Stimulated activated CD8-positive, alpha-beta memory T cell treated with anti-CD3 and anti-CD28 coated beads, Interleukin-12 subunit alpha, Interleukin-12 subunit beta, amount 100 ng/mL, for 24 hours (primary cell): Measurements from ENCODE around the gene CNTN4.
"Not testable (repeated sequence)": the region's sequence is repeated elsewhere in the genome, so short reads cannot be mapped to it uniquely, and the experiment has no call there.

Experiments
- DNase-seq: peaks from one replicate; pipeline ENCODE4 v3.0.0-alpha.2; 2020; ENCODE audit errors: extremely low read depth

The CNTN4 gene

DNA sequence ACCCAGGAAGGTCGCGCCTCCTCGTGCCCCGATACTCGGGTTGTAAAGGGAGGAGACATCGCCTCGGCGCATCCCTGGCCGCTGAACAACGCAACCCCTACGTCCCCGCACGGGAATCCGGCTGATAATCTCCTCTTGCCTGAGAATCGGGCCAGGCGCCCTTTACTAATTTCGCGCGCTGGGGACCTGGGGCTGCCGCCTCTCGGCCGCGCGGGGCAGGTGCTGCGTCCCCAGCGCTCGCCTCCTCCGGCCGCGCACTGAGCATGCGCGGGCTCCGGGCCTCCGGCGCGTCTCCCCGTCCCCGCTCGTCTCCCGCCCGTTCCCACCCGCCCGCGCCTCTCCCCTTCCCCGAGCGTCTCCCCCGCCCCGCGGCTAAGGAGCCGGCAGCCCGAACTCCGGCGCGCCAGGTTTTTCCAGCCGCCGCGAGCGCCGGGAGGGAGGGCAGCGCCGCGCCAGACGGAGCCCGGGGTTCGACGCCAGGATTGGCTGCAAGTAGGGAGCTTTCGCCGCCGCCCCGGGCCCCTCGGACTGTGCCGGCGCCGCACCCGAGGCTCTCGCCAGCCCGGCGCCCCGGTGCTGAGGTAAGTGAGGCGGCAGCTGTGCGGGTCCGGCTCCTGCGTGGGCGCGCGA, at the start of gene CNTN4:
Gene CNTN4 (plus strand): TSS at position 469 of the 630 bp plus-strand sequence.
- no peak for DNase-seq

DNA sequence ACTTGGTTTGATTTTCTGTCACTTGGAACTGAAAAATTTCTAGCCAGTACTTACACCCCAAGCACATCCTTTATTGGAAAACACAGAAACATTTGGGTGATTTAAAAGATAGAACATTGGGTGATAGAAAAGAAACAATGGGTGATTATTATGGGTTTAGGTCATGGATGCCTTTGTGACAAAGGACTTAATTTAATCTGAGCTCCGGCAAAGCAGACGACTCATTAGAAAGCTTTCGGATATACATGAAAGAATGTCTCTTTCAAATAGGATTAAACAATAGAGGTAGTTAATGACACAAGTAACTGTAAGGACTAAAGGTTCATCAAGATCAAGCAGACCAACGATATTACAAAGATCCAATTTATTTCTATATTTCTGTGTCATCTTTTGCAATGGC, 37.3 kb upstream of the CNTN4 start:
- no peak for DNase-seq

DNA sequence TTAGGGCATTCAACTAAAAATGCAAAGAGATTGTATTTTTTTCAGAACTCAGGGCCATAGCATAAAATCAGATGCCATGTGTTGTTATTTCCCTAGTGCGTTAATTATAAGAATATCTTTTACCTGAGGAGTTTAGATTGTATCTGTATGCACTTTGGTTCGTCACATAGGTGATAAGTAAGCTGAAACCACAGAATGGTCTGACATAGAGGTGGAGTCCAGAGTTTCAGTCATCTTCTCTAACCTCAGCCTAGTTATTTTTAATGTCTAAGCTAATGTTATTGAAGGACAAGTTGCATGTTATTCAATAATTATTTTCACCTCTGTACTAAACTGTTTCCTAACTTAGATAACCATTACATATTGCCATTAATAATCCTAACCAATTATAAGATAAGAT, 27.1 kb upstream of the CNTN4 start:
- DNase-seq = no peak

DNA sequence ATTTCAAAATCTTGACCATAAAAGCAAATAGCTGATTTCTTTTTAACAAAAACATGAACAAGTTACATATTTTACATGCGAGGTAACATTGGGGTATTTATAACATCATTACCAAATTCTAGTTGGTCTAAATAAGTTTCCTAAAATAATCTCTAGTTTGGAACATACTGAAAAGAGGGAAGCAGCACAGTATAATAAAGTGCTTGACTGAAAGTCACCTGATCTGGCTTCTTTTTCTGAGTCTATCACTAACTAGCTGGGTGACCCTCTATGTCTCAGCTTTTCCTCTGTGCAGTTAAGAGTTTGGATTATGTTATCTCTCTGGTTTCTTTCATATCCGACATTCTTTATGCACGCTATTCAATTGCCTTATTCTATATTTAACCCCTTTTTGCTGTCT, 19.8 kb upstream of the CNTN4 start:
- DNase-seq = no peak

DNA sequence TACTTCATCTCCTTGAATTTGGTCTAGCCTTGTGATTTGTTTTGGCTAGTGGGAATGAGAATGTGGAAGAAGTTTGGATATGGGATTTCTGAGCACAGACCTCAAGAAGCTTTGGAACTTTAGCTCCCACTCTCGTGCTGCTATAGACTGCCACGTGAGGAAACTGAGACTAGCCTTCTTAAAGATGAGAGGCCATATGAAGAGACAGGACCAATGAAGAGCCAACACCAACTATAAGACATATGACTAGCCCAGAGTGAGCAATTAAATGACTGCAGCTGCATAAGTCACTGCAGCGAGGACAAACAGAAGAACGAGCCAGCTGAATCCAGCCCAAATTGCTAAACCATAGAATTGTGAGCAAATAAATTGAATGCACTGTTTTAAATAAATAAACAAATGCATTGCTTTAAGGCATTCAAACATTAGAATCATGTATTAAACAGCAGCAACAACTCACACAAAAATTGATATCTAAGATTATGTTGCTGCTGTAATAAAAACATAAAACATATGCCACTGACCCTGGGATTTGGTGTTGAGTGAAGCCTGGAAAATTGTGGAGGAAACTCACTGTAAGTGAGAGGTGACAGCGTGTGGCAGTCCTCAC, 15.7 kb upstream of the CNTN4 start:
- no peak for DNase-seq

DNA sequence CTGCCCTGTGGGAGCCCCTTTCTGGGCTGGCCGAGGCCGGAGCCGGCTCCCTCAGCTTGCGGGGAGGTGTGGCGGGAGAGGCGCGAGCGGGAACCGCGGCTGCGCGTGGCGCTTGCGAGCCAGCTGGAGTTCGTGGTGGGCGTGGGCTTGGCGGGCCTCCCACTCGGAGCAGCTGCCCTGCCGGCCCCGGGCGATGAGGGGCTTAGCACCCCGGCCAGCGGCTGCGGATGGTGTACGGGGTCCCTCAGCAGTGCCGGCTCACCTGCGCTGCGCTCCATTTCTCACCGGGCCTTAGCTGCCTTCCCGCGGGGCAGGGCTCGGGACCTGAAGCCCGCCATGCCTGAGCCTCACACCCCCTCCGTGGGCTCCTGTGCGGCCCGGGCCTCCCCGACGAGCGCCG, 15.1 kb upstream of the CNTN4 start:
- not testable (repeated sequence) for DNase-seq

DNA sequence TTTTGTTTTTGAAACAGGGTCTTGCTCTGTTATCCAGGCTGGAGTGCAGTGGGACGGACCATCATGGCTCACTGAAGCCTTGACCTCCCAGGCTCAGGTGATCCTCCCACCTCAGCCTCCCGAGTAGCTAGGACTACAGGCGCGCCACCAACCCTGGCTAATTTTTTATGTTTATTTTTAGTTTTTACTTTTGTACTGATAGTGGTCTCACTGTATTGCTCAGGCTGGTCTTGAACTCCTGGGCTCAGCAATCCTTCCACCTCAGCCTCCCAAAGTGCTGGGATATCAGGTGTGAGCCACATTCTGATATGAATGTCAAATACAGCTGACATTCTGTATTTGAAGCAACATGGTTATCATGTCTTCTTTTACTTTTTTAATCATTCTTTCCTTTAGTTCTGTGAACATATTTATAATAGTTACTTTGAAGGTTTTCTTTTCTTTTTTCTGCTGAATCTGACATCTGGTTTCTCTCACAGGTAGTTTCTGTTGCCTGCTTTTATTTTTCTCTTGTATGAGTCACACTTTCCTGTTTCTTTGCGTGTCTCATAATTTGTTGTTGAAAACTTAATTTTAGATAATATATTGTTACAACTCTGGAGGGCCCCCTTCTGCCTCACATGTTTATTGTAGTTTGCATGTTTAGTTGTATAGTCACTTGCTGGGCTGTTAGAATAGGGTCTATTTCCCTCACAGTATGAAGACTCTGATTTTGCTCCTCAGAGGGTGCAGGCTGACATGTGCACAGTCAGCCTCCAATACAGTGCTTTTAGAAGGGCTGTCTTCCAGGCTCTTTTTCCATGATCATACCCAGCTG, 8.4 kb upstream of the CNTN4 start:
- no peak for DNase-seq

DNA sequence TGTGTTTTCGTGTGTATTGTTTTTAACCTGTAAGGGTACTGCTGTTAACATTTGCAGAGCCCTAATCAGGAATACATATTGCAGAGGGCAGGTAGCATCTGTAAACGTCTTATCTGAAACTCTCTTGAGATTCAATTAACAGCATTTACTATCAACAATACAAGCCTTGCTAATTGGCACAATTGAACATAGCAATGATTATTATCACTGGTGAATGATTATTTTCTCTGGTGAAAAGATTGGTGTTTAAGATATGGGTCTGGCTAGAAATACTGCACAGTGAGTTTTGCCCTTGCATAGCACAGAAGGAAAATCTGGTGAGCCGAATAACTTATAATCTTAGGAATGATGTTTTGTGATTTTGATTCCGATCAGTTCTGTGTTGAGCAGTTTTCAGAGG, 5.9 kb upstream of the CNTN4 start:
- DNase-seq = no peak

DNA sequence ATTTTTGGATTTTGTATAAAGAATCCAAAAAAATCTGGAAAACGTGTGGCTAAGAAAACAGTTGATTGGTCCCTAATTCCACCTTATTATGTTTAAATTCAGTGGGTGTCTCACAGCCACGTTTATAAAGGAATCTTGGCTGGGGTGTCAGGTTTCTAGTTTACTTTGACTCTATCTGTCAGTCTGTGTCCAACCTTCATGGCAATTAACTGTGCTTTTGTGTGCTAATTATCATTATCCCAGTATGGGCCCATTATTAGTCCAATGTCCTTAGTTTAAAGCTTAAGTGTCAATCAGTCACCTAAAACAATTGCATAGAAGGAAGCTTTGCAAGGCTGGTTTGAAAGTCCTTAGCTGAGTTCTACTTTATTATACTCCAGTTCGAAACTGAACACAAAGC, 3.7 kb upstream of the CNTN4 start:
- DNase-seq = no peak

DNA sequence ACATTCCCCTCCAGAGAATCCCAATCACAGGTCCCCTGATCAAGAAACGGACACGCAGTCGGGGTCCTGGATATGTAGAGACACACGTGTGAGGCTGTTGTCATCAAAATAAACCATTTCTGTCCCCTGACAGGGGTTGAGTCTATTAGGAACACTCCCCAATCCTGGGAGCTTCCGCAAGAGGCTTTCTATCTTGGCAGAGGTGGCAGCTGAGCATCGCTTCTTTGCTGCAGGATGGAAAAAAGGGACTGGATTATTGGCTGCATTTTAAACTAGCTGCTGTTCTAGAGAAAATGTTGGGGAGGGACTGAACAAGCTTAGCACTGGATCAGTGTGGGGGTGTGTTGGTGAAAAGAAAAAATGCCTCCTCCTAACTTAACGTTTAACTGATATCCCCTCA, 2.5 kb upstream of the CNTN4 start:
- no peak for DNase-seq

DNA sequence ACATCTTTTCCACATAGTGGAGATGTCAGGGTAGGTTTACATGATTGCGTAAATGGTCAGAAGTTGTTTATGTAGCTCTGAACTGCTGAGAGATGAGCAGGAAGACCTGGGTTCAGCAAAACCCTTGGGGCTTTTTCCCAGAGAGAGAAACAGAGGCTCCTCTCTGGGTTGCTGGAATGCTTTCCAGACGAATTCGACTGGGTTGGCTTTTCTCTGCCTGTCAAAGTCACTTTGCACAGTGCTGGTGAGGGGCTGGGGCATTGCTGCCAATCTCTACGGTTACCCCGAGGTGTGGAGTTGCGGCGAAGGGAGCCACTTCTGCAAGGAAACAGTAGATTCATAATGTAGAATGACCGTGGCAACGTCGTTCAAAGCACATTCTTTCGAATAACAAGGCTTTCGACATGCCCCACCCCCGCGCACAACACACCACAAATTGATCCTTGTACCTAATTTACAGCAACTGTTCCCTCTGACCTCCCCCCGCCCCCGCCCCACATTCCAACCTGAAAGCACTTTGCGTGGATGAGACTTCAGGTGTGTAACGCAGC, 950 bp upstream of the CNTN4 start:
- no peak for DNase-seq

DNA sequence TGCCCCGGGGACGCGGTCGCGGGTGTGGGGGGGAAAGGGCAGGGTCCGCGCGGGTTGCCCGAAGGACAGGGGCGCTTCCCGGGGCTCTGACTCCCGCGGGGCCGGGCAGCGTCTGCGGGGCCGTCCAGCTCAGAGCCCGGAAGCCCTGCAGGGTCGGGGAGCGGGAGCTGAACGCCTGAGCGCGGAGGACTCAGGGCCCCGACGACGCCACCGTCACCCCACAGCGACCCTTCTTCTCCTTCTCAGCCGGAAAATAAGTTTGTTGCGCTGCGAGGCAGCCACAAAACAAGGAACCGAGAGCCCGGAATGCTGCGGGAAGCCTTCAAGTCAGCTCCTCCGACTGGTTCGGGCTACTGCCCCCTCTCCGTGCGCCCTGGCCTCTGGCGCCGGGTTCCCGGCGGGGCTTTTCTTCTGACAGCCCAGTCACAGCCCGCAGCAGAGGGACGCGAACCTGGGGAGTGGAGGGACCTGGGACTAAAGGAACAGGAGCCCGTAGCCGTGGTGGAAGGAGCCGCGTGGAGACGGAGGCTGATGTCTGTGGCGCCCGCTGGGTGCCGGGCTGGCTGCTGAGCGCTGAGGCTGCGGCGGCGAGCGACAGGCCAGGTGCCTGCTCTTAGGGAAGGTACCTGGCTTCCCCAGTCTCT, 484 bp downstream of the CNTN4 start:
- no peak for DNase-seq

DNA sequence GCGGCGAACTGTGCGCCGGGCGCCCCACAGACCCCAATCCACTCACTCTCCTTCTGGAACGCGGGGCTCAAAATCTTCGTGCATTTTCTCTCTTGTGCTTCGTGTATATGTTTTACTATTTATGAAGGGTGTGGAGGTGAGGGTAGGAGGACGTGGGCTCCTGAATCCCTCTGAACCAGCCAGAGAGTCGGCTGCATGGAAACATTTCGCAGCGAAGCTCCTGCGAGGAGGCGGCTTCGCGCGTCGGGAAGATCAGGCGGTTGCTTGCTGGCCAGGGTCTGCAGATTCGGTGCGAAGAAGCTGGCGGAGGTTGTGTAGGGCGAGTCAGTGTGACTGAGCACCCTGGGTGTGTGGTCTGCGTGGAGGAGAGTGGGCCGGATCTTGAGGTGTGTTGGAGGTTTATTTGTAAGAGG, 1.1 kb downstream of the CNTN4 start:
- no peak for DNase-seq

DNA sequence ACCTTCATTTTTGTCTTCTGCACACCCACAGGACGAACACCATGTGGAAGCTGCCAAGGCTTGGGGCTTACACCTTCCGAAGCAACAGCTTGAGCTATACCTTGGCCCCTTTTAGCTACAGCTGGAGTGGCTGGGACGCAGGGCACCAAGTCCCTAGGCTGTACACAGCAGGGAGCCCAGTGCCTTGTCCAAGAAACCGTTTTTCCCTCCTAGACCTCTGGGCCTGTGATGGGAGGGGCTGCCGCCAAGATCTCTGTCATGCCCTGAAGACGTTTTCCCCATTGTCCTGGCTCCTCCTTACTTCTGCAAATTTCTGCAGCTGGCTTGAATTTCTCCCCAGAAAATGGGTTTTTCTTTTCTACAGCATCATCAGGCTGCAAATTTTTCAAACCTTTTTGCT, 7.8 kb downstream of the CNTN4 start:
- DNase-seq = no peak

DNA sequence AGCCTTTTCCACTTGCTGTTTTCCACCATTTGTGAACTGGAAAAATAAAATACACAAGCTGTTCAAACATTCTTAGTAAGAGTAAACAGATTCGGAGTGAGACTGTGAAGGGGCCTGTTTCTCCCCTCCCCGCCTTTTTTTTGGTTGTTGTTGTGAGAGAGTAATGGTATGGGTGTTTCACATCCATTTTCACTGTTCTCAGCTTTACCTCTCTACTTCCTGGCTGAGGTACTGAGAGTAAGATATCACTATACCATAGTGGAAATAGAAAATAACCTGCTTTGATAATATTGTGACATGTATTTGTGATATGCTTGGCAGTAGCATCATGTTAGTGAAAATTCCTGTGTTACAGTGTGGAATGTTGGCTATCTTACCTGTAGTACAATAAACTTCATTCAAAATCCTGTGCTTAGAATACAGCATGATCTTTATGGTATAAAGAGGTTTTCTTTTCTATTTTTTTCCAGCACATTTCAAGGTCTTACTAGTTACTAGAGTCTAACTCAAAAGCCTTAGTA, 12.0 kb downstream of the CNTN4 start:
- no peak for DNase-seq

DNA sequence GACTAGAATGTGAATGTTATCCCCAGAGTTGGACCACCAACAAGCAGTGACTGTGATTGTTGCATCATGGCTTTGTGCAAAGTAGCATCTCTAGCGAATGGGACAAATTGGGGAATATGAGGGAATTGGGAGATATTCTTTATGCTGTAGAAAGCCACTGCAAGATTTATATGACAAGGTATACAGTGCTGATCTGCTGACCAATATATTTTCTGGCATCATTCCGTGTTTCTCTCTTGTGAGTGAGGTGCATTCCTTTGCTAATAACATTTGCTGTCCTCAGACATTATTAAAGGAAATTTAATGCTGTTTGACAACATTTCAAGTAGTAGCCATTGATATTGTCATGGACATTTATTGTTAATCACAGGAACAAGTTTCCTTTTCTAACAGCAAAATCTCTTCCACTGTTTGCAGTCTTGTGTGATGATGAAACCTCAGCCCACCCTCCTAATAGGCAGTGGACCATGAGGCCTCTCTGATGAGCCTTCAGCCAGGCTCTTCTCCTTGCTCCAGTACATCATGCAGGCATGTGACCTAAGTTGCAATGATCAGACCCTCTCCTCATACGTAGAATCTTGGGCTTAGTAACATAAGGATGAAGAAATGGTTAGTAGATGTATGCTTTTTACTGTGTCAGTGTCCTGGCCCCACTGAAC, 16.1 kb downstream of the CNTN4 start:
- DNase-seq = no peak

DNA sequence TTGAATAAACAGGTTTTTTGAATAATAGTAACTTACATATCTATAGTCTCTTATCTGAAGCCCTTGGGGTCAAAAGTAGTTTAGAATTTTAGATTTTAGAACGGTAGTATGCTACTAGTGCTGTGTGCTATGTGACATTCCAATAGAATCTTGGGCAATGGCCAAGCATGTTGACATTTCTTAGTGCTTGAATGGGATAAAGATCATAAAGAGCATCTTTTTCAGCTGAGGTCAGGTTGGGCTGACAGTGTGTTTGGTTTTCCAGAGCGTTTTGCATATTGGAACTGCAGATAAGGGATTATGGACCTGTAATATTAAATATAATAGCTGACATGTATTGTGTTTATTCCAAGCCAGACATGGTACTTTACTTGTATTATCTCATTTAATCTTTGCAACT, 32.1 kb downstream of the CNTN4 start:
- no peak for DNase-seq

DNA sequence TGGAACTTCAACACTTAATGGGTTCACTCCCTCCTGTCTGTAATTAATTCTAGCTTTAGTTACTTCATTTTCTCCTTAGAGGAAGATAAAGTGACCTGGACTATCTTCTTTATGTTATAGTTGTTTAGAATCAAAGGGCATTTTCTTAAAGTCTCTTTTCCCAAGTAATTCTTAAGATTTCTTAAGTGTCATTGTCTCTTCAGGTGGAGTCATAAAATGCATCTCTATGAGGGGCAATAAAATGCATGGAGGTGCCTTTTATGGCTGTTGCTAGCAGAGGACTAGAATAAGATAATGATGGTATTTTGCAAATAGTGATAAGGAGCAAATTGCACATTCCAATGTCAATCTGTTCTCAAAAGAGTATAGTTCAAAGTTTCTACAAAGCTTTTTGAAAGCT, 34.5 kb downstream of the CNTN4 start:
- DNase-seq = no peak

DNA sequence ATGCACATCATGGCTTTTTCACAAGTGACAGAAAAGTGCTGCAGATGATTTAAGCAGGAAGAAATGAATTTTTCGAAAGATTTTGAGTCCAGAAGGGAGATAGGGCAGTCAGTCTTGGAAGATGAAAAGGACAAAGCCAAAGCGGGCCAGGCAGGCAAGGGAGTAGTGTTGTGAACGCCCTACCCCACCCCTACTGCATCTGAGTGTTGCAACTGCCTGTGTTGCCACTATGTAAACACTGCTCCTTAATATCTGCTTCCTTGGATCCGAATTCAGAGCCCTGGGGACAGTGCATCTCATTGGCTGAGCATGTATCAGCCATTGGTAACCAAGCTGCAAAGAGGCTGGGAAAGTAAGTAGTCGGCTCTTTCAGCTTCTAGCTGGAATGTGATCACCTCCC, 39.0 kb downstream of the CNTN4 start:
- DNase-seq = no peak

DNA sequence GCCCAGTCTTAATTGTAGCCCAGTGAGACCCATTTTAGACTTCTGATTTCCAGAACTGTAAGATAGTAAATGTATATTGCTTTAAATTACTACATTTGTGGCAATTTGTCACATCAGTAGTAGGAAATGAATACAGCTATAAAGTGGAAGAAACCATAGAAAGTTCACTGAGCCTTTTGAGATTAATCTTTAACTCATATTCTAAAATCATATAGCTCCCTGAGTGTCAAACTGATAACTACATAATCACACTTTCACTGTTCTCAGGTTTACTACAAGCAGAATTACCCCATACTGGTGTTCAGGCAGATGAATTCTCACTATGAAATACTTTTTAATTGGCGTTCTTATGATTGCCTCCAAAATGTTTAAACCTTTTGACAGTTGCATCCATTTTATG, 42.8 kb downstream of the CNTN4 start:
- DNase-seq = no peak

DNA sequence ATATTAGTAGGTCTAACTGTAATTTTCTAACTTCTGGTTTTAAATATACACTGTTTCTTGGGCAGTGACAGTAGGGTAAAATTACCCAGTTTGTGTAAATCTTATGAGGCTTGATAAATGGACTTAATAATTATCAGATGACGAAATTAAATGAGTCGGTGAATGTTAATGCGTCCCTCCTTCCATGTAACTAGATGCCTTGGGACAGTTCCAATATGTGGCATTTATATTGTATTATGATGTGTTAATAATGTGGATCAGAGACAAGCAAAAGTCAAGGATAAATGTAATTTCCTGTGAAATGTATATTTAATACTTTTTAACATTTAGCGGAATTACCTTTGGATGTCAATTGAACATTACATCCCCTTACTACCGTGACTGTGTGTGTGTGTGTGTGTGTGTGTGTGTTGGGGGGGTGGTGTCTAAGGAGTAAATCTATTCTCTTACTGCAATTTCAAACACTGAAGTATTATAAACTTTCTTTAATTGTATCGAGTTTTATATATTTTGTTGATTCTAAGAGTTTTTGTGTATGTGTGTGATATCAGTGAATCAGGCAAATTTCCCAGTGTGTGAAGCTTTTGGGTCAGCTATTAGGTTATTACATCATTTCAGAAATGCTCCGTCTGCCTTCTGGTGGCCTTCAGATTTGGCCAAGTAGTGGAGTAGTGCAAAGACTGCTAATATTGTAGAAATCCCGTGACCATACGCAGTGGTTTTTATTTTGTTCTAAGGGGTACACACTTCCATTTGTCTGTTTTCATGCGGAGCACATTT, 50.1 kb downstream of the CNTN4 start:
- no peak for DNase-seq
